Measurements from ENCODE around the gene GUCY1A2.

The GUCY1A2 gene

GRCh38 chr11:106983991-106984390, 34.3 kb downstream of the GUCY1A2 start:
- no peaks in the 10 kb centered on the region for H3K36me3 ChIP-seq (ENCODE audit: insufficient read depth)
- no peak for TF ChIP-seq CTCF (conservative IDR thresholded peaks at IDR 0.05; ENCODE audit: low read depth, low read length)
- no peak overlapping the region for H3K4me2 ChIP-seq
- H4K20me1 ChIP-seq (ENCODE audit: insufficient read depth): no peaks in the 10 kb centered on the region
- H3K4me1 ChIP-seq (ENCODE audit: low read depth, poor library complexity, severe bottlenecking): no peaks in the 10 kb centered on the region
- H2AFZ ChIP-seq (ENCODE audit: low read depth): no peak overlapping the region
- no peaks in the 10 kb centered on the region for H3K79me2 ChIP-seq (ENCODE audit: insufficient read depth, low read depth)
- H3K27ac ChIP-seq: no peak overlapping the region
- H3K9ac ChIP-seq: no peak overlapping the region
- no peak overlapping the region for H3K4me3 ChIP-seq (IDR thresholded peaks at IDR 0.05; ENCODE audit: insufficient read depth, low read depth, low read length)
- H3K27me3 ChIP-seq (ENCODE audit: insufficient read depth, low read depth): no peaks in the 10 kb centered on the region

DNA sequence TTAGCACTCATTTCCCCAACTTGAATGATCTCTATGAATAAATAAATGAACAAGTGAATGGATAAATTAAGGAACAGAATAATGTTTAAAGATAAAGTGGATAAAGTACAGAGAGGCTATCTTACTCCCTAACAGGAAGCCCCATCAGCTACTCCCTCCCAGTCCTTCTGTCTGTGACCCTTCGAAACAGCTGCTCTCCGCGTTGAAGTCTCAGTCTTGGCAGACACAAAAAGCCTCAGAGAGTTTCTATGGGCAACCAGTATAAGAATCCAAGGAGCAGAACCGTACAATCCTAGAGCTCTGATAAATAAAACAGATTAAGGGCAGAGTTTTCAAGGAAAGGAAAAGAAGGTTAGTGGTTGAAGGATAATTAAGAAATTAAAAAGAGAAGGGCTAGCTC, 35.0 kb downstream of the GUCY1A2 start:
- Histone ChIP-seq H2AFZ (ENCODE audit: low read depth) (no peak overlapping the region), H3K4me1 (ENCODE audit: low read depth, poor library complexity, severe bottlenecking) (no peaks in the 10 kb centered on the region), H3K9ac (no peak overlapping the region), H3K79me2 (ENCODE audit: insufficient read depth, low read depth) (no peaks in the 10 kb centered on the region), H4K20me1 (ENCODE audit: insufficient read depth) (no peaks in the 10 kb centered on the region), H3K4me3 (IDR thresholded peaks at IDR 0.05; ENCODE audit: insufficient read depth, low read depth, low read length) (no peak overlapping the region), H3K27ac (no peak overlapping the region), H3K4me2 (no peak overlapping the region), H3K27me3 (ENCODE audit: insufficient read depth, low read depth) (no peaks in the 10 kb centered on the region), H3K36me3 (ENCODE audit: insufficient read depth) (no peaks in the 10 kb centered on the region)
- no peak for TF ChIP-seq CTCF (conservative IDR thresholded peaks at IDR 0.05; ENCODE audit: low read depth, low read length)

- Histone ChIP-seq H3K4me3 (IDR thresholded peaks at IDR 0.05; ENCODE audit: insufficient read depth, low read depth, low read length) (no peak overlapping the region), H3K27ac (no peak overlapping the region), H3K4me1 (ENCODE audit: low read depth, poor library complexity, severe bottlenecking) (no peaks in the 10 kb centered on the region), H3K27me3 (ENCODE audit: insufficient read depth, low read depth) (no peaks in the 10 kb centered on the region), H3K9ac (no peak overlapping the region), H3K36me3 (ENCODE audit: insufficient read depth) (no peaks in the 10 kb centered on the region), H4K20me1 (ENCODE audit: insufficient read depth) (no peaks in the 10 kb centered on the region), H3K4me2 (no peak overlapping the region), H2AFZ (ENCODE audit: low read depth) (no peak overlapping the region), H3K79me2 (ENCODE audit: insufficient read depth, low read depth) (no peaks in the 10 kb centered on the region)
- no peak for TF ChIP-seq CTCF (conservative IDR thresholded peaks at IDR 0.05; ENCODE audit: low read depth, low read length)
These were observed 43.4 kb downstream of the GUCY1A2 start for GRCh38 chr11:106974831-106975230.

DNA sequence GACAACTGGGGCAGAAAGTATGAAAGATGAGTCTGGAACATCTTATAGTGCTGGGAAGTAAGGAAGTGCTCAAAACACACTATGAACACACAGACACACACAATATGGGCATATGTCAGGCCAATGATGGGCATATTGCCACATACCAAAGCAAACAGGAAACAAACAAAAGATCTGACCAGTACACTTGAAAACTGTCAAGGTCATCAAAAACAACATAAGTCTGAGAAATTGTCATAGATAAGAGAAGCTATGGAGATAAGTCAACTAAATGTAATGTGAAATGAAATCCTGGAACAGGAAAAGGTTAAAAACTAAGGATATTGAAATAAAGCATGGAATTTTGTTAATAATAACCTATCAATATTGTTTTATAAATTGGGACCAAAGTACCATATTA, 46.4 kb downstream of the GUCY1A2 start:
- H3K79me2 ChIP-seq (ENCODE audit: insufficient read depth, low read depth): no peaks in the 10 kb centered on the region
- H2AFZ ChIP-seq (ENCODE audit: low read depth): no peak overlapping the region
- no peak for TF ChIP-seq CTCF (conservative IDR thresholded peaks at IDR 0.05; ENCODE audit: low read depth, low read length)
- H3K4me3 ChIP-seq (IDR thresholded peaks at IDR 0.05; ENCODE audit: insufficient read depth, low read depth, low read length): no peak overlapping the region
- no peak overlapping the region for H3K4me2 ChIP-seq
- H3K4me1 ChIP-seq (ENCODE audit: low read depth, poor library complexity, severe bottlenecking): no peaks in the 10 kb centered on the region
- H3K36me3 ChIP-seq (ENCODE audit: insufficient read depth): no peaks in the 10 kb centered on the region
- H3K9ac ChIP-seq: no peak overlapping the region
- H3K27ac ChIP-seq: no peak overlapping the region
- H4K20me1 ChIP-seq (ENCODE audit: insufficient read depth): no peaks in the 10 kb centered on the region
- no peaks in the 10 kb centered on the region for H3K27me3 ChIP-seq (ENCODE audit: insufficient read depth, low read depth)
